Sigmoid colon (tissue), 4 donors: Measurements from ENCODE around the gene FAM240A.

Experiments used
- EP300 ChIP-seq, 4 donors: sonication (generic); formaldehyde crosslinking; IDR thresholded peaks; one replicate each; pipeline ENCODE4 v1.6.1; 2017; ENCODE audit warnings: antibody characterized with exemption in 4 of 4
- POLR2A ChIP-seq, 2 donors: fragments of 450-650 bp; IDR thresholded peaks; one replicate each; pipeline ENCODE4 v1.6.1; 2016; ENCODE audit warnings: antibody characterized with exemption in 2 of 2, mild to moderate bottlenecking in 2 of 2, moderate library complexity in 2 of 2
- TF ChIP-seq, protein P1 (sequence below), 4 experiments: fragments of 450-650 bp in 3 of 4; fragments of 200-600 bp in 1 of 4; IDR thresholded peaks; one replicate each; pipeline ENCODE4 v1.5.1; 2016 to 2019; ENCODE audit warnings: antibody characterized with exemption in 4 of 4, mild to moderate bottlenecking in 3 of 4, moderate library complexity in 2 of 4

DNA sequence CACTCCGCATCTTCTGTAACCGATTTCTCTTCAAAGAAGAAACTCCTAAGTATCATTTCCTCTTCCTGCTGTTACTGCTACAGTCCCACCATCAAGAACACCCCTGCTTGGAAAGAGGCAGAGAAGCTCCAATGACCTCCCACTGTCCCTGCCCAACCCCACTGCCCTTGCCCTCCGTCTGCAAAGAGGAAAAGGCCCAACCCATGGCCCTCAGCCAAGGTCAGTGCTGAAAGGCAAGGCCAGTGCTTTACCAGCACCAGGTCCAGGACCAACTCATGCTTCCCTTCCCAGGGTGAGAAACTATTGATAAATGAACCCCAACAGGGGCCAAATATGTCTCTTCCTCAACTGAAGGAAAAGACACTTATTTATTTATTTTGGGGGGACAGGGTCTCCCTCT, 22.5 kb downstream of the FAM240A start:
- TF ChIP-seq, protein P1, sequence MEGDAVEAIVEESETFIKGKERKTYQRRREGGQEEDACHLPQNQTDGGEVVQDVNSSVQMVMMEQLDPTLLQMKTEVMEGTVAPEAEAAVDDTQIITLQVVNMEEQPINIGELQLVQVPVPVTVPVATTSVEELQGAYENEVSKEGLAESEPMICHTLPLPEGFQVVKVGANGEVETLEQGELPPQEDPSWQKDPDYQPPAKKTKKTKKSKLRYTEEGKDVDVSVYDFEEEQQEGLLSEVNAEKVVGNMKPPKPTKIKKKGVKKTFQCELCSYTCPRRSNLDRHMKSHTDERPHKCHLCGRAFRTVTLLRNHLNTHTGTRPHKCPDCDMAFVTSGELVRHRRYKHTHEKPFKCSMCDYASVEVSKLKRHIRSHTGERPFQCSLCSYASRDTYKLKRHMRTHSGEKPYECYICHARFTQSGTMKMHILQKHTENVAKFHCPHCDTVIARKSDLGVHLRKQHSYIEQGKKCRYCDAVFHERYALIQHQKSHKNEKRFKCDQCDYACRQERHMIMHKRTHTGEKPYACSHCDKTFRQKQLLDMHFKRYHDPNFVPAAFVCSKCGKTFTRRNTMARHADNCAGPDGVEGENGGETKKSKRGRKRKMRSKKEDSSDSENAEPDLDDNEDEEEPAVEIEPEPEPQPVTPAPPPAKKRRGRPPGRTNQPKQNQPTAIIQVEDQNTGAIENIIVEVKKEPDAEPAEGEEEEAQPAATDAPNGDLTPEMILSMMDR (IDR thresholded peaks at IDR 0.05), result no peak
- TF ChIP-seq POLR2A (IDR thresholded peaks at IDR 0.05), result no peak
- TF ChIP-seq EP300 (IDR thresholded peaks at IDR 0.05), result no peak
